Neural progenitor cell (in vitro differentiated cells): ENCODE measurements around the gene HINFP.

Experiments
- CTCF ChIP-seq: fragments of 200-600 bp; sonication (generic); IDR thresholded peaks from 2 replicates; pipeline ENCODE4 v1.5.1; 2017; ENCODE audit warnings: antibody characterized with exemption, mild to moderate bottlenecking
- EZH2 ChIP-seq: fragments of 200-600 bp; sonication (generic); IDR thresholded peaks from 2 replicates; pipeline ENCODE4 v1.6.1; 2017; ENCODE audit warnings: antibody characterized with exemption, mild to moderate bottlenecking, moderate library complexity

- TF ChIP-seq CTCF (no peak), EZH2 (no peak)
Observed at GRCh38 chr11:119175493-119176077, 54.2 kb downstream of the HINFP start.
